GM12892 (cell line): Measurements from ENCODE around the gene COL7A1.
"Not testable (repeated sequence)": the region's sequence is repeated elsewhere in the genome, so short reads cannot be mapped to it uniquely, and the experiment has no call there.

Experiments
- DNase-seq: peaks from one replicate; pipeline ENCODE4 v3.0.0; 2011; ENCODE audit not compliant: insufficient read length
- FAIRE-seq: peaks from 2 replicates; lab custom pipeline; 2011; peaks lifted over from hg19 to GRCh38; lab: Jason Lieb, UNC
- POLR2A ChIP-seq: IDR thresholded peaks from 2 replicates; pipeline ENCODE4 v1.6.1; 2011; ENCODE audit warnings: low read depth, low read length, control low read depth
- POLR2AphosphoS5 ChIP-seq: IDR thresholded peaks from 2 replicates; pipeline ENCODE4 v1.6.1; 2011; ENCODE audit warnings: low read depth, low read length, control low read depth
- TAF1 ChIP-seq: IDR thresholded peaks from 2 replicates; pipeline ENCODE4 v1.6.1; 2011; ENCODE audit warnings: low read depth, mild to moderate bottlenecking, control low read depth, low read length, borderline replicate concordance

The COL7A1 gene

DNA sequence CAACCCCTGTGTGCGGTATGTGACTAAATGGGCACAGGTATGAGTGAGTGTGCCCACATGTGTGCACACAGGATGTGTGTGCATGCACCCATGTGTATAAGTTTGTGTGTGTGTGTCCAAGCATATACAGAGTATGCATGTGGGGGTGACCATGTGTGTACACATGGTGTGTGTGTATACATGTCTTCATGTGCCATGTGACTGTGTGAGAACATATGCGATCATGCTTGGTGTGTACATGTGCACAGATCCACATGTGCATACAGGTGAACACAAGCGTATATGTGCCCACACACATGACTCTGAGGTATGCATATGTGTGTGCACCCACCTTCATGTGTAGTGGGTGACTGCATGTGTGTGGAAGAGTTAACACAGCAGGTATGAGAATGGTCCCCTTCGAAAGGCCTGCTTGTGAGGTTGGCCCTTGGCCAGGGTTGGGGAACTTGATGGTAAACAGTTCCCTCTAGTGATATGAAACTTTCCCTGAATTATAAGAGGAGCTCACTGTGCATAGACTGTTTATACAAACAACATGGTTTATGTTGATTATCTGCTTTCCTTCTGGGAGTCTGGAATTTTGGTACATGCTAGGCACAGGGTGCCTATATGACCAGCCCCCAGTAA is 48.8 kb downstream of the COL7A1 start:
- DNase-seq (no peak), FAIRE-seq (no peak)
- TF ChIP-seq POLR2AphosphoS5 (no peak), TAF1 (no peak), POLR2A (no peak)

DNA sequence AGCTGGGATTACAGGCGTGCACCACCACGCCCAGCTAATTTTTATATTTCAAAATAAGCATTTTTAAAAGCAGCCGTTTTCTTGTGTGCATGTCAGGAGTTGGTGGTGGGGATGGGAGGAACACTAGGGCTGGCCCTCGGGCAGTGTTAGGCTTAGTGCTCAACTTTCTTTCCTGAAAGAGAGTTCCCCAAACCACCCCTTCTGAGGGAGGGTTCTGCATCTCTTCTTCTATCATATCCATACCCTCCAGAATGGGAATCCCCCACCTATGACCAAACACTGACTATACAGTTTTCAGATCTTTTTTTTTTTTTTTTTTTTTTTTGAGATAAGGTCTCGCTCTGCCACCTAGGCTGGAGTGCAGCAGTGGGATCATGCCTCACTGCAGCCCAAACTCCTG is 51.0 kb downstream of the COL7A1 start:
- no peak for FAIRE-seq
- DNase-seq, result no peak
- TF ChIP-seq TAF1 (no peak), POLR2AphosphoS5 (no peak), POLR2A (no peak)

DNA sequence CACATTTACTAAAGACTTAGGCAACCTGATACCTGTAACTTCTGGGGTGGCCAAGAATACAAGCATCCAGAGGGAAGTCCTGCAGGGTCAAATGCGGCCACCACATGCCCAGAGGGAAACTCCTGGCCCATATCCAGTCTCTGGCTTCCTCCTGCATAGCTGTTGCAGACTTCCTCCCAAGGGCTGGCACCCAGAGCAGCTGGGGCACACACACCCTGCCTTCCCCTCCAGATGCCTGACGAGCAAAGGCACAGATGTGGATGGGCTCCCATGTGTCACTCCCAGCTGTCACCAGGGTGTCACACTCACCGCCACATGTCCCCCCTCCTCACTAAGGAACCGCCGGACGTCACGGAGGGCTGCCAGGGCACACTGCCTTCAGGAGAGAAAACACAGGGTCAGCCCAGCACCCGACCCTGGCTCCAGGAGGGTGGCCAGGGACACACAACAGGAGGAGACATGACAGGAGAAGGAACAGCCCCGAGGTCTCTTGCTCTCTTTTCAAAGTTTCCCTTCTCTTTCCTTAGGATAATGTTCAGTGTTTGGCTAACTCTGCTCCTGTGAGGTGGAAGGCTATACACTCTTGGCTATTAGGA is 51.8 kb downstream of the COL7A1 start:
- DNase-seq (no peak), FAIRE-seq (no peak)
- TF ChIP-seq POLR2AphosphoS5, result no peak

DNA sequence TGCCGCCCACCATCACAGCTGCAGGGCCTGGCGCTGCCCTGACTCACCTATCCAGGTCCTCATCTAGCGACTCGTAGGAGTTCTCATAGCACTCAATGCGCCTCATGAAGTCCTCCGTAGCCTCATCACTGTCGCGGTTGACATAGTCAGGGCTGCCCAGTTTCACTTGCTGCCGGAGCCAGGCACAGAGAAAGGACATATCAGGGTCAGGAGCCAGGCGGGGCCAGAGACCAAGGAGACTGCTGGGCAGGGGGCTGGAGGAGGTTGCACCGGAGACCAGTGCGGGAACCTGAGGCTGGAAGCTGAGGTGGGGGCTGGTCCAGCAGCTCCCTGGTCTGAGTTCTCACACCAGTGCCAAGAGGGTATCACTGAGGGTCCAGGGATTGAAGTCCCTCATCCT is 56.7 kb downstream of the COL7A1 start:
- no peak for FAIRE-seq
- no peak for TF ChIP-seq POLR2A
- TF ChIP-seq TAF1, result no peak

DNA sequence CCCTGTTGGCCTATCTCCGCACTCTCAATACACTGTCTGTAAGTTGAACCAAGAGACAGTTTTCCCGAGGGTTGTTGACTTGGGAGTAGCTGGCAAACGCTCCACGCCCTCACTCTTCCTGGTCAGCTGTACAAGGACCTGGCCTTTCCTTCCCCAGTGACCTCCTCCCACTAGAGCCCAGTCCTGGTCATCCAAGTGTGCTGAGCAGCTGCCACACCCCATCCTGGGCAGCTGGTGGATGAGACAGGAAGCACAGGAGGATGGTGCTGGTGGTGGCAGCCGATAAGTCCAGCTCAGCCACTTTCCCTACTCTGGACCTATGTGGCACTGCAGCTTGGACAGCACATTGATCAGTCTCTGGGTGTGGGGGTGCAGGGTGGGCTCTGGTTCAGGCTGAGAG is 58.3 kb downstream of the COL7A1 start:
- no peak for TF ChIP-seq POLR2AphosphoS5
- TF ChIP-seq TAF1, result no peak
- TF ChIP-seq POLR2A, result no peak
- no peak for DNase-seq

More for the DNA sequence above, 56.7 kb downstream of the COL7A1 start:
- DNase-seq, result no peak

DNA sequence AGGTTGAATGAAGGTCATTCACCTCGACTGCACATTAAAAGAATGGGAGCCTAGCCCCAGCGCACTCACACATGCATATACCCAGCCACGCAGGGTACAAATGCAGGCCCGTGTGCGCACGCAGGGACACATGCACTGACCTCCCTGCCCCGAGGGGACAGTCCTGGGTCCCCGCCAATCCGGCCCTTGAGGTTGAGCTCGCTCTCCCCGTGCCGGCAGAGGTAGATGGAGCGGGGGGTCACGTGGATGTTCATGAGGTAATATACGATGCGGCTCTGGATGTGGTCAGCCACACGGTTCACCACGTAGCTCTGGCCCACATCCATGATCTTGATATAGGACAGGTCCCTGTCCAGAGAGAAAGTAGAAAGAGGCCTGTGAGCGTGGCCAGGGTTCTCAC is 59.0 kb downstream of the COL7A1 start:
- TF ChIP-seq TAF1 (no peak), POLR2AphosphoS5 (no peak), POLR2A (no peak)
- DNase-seq (no peak), FAIRE-seq (no peak)

More for the DNA sequence above, 58.3 kb downstream of the COL7A1 start:
- no peak for FAIRE-seq

DNA sequence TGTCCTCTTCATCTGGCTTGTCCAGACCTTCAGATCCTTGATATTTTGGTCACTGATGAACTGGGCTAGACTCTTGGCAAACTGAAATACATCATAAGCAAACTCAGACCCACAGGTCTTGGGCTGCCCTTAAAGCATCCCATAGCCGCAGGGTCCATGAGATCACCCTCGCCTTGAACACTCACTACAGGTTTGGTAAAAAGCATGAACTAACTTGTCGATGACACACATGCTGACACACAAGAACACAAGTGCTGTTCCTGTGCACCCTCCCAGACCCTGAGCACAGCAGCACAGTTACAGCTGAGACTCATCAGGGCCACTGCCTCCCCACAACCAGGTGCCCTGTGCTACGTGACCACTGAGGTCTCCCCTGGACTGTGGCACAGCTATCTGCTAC is 59.6 kb downstream of the COL7A1 start:
- FAIRE-seq, result no peak
- DNase-seq, result no peak
- TF ChIP-seq TAF1, result no peak
- TF ChIP-seq POLR2A, result no peak
- TF ChIP-seq POLR2AphosphoS5, result no peak

DNA sequence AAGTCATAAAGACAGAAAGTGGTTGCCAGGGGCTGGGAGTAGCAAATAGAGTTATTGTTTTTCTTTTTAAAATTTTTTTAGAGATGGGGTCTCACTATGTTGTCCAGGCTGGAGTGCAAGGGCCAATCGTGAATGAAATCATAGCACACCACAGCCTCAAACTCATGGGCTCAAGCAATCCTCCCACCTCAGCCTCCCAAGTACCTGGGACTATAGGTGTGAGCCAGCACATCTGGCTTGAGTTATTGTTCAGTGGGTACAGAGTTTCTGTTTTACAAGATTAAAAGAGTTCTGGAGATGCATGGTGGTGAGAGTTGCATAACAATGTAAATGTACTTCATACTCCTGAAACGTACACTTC is 62.2 kb downstream of the COL7A1 start:
- no peak for FAIRE-seq
- TF ChIP-seq TAF1, result no peak
- no peak for TF ChIP-seq POLR2AphosphoS5
- TF ChIP-seq POLR2A, result no peak
- DNase-seq, result no peak

DNA sequence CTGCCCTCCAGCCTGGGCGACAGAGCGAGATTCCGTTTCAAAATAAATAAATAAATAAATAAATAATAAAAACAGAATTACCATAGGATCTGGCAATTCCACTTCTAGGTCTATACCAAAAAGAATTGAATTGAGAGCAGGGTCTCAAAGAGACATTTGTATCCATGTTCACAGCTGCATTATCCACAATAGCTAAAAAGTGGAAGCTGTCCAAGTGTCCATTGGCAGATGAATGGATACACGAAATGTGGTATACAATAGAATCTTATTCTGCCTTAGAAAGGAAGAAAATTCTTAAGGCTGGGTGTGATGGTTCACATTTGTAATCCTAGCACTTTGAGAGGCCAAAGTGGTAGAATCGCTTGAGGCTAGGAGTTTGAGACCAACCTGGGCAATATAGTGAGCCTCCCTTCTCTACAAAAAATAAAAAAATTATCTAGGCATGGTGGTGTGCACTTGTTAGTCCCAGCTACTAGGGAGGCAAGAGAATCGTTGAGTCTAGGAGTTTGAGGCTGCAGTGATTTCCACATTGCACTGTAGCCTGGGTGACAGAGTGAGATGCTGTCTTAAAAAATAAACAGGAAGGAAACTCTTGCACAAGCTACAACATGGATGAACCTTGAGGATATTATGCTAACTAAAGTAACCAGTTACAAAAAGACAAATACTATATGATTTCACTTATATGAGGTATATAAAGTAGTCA is 62.7 kb downstream of the COL7A1 start:
- no peak for FAIRE-seq
- TF ChIP-seq POLR2A (no peak), TAF1 (no peak), POLR2AphosphoS5 (no peak)
- no peak for DNase-seq

DNA sequence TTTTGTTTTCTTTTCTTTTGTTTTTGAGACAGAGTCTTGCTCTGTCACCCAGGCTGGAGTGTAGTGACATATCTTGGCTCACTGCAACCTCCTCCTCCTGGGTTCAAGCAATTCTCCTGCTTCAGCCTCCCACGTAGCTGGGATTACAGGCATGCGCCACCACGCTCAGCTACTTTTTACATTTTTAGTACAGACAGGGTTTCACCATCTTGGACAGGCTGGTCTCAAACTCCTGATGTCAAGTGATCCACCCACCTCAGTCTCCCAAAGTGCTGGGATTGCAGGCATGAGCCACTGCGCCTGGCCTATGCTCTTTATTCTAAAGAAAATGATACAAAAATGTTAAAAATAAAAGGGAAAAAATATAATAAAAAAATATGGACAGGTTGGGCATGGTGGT is 64.4 kb downstream of the COL7A1 start:
- not testable (repeated sequence) for DNase-seq, FAIRE-seq

DNA sequence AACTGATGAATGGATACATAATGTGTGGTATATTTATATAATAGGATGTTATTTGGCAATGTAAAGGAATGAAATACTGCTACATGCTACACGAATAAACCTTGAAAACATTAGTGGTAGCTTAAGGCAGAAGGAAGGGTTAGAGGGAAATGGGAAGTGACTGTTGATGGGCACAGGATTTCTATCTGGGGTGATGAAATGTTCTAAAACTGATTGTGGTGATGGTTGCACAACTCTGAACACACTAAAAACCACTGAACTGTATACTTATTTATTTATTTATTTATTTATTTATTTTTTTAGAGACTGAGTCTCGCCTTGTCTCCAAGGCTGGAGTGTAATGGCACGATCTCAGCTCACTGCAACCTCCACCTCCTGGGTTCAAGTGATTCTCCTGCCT is 66.4 kb downstream of the COL7A1 start:
- DNase-seq (no peak), FAIRE-seq (no peak)
- no peak for TF ChIP-seq POLR2A
- TF ChIP-seq TAF1, result no peak
- no peak for TF ChIP-seq POLR2AphosphoS5

DNA sequence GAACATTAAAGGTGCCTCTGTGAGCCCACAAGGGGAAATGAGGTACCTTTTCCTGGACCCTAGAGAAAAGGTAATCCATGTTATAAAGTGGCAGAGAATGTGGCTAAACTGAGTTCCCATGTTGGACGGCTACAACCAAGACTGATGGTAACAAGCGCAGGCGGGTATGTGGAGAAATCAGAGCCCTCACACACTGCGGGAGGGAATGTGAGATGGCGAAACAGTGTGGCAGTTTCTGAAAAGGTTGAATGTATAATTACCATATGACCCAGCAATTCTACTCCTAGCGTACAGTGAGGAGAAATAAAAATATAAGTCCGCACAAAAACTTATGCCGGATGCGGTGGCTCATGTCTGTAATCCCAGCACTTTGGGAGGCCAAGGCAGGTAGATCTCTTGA is 67.1 kb downstream of the COL7A1 start:
- DNase-seq, result no peak
- no peak for FAIRE-seq
- TF ChIP-seq POLR2A (no peak), TAF1 (no peak)
